ENCODE measurements around the gene PATJ. TPM values are rescaled to one million over a fixed set of nuclear protein-coding genes. Genes with fewer than 3 reads are reported as not detected.

Gene PATJ
- total and polyA plus RNA-seq, 8 donors = 14.8 to 45.4 (median 27.9) TPM

GRCh38 chr1:62050165-62050564 lies 307.9 kb downstream of the PATJ start:
- no peak overlapping the region for H3K4me3 ChIP-seq
- no peak for FAIRE-seq
- H3K36me3 ChIP-seq = peaks cover 0 to 7% (median 0%) of the 10 kb centered on the region in 3 donors
- no peaks in the 10 kb centered on the region for H3K9me3 ChIP-seq
- H3K27ac ChIP-seq = no peak overlapping the region
- no peak for ATAC-seq
- no peak for TF ChIP-seq CTCF (IDR thresholded peaks at IDR 0.05)
- H3K27me3 ChIP-seq = no peaks in the 10 kb centered on the region
- no peaks in the 10 kb centered on the region for H3K4me1 ChIP-seq
- intact Hi-C loops (cut with DNase I) = no loop called here
- WGBS, 2 donors = 85 to 93% methylated on average over 3 of the region's 3 CpGs
- DNase-seq = no peak

- intact Hi-C loops (cut with DNase I) = no loop called here
- FAIRE-seq (no peak), DNase-seq (no peak), ATAC-seq (no peak)
- no peaks in the 10 kb centered on the region for H3K4me1 ChIP-seq
- no peak overlapping the region for H3K27ac ChIP-seq
- no peaks in the 10 kb centered on the region for H3K9me3 ChIP-seq
- no peak for TF ChIP-seq CTCF (IDR thresholded peaks at IDR 0.05)
- peaks cover 0 to 7% (median 0%) of the 10 kb centered on the region in 3 donors for H3K36me3 ChIP-seq
- H3K4me3 ChIP-seq = no peak overlapping the region
- no peaks in the 10 kb centered on the region for H3K27me3 ChIP-seq
Observed at GRCh38 chr1:62052946-62053345, 310.7 kb downstream of the PATJ start.

- no peaks in the 10 kb centered on the region for H3K27me3 ChIP-seq
- no peak for FAIRE-seq
- WGBS, 2 donors = 91 to 94% methylated on average over 1 of the region's 1 CpG
- DNase-seq = no peak
- TF ChIP-seq CTCF (IDR thresholded peaks at IDR 0.05) = no peak
- H3K27ac ChIP-seq = no peak overlapping the region
- H3K9me3 ChIP-seq = no peaks in the 10 kb centered on the region
- intact Hi-C loops (cut with DNase I) = no loop called here
- no peak for ATAC-seq
- H3K4me3 ChIP-seq = no peak overlapping the region
- no peaks in the 10 kb centered on the region for H3K4me1 ChIP-seq
- peaks cover 0 to 7% (median 0%) of the 10 kb centered on the region in 3 donors for H3K36me3 ChIP-seq
Observed at GRCh38 chr1:62054188-62054587, 311.9 kb downstream of the PATJ start.

GRCh38 chr1:62057230-62057629 lies 314.9 kb downstream of the PATJ start:
- Histone ChIP-seq H3K36me3 (no peaks in the 10 kb centered on the region), H3K4me3 (no peak overlapping the region), H3K9me3 (no peaks in the 10 kb centered on the region), H3K27ac (no peak overlapping the region), H3K27me3 (no peaks in the 10 kb centered on the region), H3K4me1 (no peaks in the 10 kb centered on the region)
- no peak for FAIRE-seq
- no peak for TF ChIP-seq CTCF (IDR thresholded peaks at IDR 0.05)
- ATAC-seq = no peak
- intact Hi-C loops (cut with DNase I) = no loop called here
- no peak for DNase-seq
- 96% methylated on average over 4 of the region's 4 CpGs for WGBS, 2 donors

GRCh38 chr1:62057641-62058290 lies 315.5 kb downstream of the PATJ start:
- FAIRE-seq (no peak), ATAC-seq (no peak), DNase-seq (no peak)
- no peaks in the 10 kb centered on the region for H3K4me1 ChIP-seq
- TF ChIP-seq CTCF (IDR thresholded peaks at IDR 0.05) = no peak
- intact Hi-C loops (cut with DNase I) = no loop called here
- H3K36me3 ChIP-seq = no peaks in the 10 kb centered on the region
- H3K4me3 ChIP-seq = no peak overlapping the region
- no peaks in the 10 kb centered on the region for H3K27me3 ChIP-seq
- H3K27ac ChIP-seq = no peak overlapping the region
- WGBS, 2 donors = 92 to 94% methylated on average over 2 of the region's 2 CpGs
- no peaks in the 10 kb centered on the region for H3K9me3 ChIP-seq
